HG03066 (cell line): ENCODE data around the gene BDH2.

Source experiments
- ATAC-seq: cut with Tn5 transposase; IDR thresholded peaks from one replicate; pipeline ENCODE4 v1.9.1; 2021; ENCODE audit warnings: low read depth; ENCODE audit not compliant: unreplicated experiment

BDH2 gene

DNA sequence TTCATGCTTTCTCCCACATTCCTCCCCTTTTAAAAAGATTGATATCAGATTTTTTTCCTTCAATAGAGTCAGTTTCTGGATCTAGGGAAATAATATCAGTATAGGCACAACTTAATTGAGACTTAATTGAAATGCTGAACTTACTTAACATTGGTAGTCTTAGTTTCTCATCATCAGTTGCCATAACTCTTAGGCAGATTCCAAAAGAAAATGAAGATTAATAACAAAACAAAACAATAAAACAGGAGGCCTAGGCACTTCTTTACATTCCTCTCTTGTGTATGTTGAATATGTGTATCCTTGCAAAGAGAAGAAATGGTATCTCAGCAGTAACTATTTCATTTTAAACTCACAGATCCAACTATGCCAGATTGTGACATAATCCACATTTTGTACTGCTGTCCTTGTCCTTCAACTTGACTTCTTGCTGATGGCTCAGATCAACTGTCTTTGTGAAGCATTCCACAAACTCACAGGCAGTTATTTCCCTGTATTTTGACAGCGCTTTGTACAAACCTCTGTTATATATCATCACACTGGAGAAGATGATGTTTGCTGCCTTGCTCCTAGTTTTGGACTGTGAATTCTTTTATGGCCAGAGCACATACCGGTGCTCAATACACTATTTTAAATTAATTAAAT lies 14.0 kb downstream of the BDH2 start:
- ATAC-seq: no peak

DNA sequence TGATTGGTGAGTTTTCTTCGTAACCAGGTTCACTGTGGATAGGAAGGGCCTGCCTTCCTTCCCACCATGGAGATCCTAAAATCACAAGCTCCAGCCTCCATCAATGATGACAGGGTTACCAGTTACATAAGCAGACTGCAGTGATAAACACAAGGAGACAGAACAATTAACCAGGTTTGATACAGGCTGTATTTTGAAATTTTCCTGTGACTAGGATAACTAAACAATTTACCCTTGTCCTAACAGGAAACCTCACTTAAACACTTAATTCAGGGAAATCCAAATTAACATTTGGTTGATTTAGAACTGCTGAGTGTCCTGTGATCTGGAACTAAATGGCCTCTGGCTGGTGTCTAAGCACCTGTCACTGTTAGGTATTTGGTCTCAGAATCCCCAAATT lies 20.0 kb downstream of the BDH2 start:
- ATAC-seq: no peak

DNA sequence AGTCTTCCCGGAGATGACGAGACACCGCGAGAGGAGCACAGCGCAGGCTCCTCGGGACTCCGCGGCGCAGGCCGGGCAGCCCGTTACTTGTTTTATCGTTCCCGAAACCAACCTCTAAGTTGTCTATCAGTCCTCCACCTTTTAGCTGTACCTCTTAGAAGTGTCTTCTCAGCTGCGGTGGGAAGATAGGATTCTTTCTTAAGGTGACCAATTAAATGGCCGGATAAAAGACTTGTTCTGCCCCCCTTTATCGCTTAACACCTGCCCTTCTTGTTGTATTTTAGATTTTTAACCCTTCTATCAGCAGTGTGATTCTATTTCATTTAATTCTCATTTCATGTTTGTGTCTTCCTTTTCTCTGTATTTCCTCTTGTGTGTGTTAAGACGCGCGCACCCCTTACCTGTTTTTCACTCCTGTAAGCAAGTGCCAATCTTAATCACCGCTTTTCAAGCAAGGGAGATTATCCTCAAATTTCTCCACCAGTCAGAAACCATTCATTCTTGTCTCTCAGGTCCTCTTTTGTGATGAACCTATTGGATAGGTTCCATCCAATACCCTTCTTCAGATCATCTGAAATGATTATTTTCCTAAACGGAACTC lies 22.8 kb downstream of the BDH2 start, which contains the start of gene SLC9B2:
TSS of gene SLC9B2 (minus strand) at position 15 of the 601 bp plus-strand sequence. CDS start 9,211 bp downstream, outside the sequence.
- ATAC-seq: peak; percentile 56

DNA sequence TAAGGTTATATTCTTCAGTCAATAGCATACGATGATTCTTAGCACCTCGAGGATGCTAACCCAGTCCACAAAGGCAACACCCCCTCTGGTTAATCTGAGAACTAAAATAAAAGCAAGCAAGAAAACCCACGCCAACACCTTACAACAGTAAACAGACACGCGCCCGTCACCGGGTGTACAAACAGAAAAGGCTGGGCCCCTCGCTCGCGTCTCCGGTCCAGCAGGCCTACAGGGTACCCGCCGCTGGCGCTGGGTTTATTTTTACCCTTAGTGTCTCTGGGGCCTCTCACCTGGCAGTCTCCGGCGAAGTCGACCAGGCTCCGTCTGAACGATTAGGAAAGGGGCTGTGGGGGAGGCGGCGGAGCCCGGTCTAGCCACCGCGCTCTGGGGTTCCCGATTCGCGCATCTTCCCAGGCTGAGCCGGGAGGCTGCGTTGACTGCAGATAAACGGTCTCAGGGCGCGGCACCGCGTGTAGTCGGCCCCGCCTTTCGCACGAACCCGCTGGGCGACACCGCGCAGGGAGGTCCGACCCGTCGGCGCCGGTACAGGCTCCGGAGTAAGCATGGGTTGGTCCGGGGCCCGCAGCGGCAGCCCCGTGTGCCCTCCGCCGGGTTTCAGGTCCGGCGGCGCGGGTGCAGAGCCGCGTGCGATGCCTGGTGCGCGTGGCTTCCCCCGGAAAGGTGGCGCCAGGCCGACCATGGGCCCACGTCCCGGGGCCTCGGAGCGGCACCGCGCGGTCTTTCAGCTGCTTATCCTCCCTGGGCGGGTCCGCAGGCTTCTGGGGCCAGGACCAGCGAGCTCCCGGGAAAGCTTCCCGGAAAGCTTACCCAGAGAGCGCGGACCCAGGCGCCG lies 23.5 kb downstream of the BDH2 start:
- ATAC-seq: peak; percentile 44

DNA sequence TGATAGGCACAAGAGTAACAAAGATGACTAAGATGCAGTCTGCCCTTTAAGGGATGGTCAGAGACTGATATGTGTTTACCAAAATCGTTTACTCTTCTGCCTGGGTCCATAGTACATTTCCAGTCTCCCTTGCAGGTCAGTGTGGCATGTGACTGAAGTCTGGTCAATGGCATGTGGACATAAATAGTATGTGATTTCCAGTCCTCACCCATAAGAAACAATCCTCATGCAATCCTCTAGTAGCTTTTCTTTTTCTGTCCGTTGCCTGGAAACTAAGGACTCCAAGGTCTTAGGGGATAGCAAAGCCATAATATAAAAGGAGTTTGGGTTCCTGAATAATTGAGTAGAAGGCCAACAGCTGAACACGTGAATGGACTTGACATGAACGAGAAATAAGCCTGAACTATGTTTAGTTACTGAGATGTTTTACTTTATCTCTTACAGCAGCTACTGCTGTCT lies 24.2 kb downstream of the BDH2 start:
- no peak for ATAC-seq

DNA sequence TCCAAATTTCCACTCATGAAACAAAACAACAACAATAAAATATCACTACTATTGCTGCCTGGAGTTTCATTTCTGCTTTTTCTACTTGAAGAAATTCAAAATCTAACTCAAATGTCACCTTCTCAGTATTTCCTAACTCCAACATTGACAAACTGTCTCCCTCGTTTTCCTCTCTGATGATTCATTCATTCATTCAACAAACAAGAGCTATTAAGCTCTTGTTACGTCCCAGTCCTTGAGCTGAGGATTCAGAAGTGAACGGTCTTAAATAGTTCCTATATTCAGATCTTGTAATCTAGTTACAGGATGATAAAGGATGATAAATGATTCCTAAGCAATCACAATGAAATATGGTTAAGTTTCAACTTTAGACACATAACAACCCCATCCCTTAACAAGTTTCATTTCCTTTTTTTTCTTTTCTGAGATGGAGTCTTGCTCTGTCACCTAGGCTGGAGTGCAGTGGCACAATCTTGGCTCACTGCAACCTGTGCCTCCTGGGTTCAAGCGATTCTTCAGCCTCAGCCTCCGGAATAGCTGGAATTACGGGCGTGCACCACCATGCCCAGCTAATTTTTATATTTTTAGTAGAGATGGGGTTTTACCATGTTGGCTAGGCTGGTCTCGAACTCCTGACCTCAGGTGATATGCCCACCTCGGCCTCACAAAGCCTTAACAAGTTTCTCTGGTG lies 24.7 kb downstream of the BDH2 start:
- peak; percentile 35 for ATAC-seq

DNA sequence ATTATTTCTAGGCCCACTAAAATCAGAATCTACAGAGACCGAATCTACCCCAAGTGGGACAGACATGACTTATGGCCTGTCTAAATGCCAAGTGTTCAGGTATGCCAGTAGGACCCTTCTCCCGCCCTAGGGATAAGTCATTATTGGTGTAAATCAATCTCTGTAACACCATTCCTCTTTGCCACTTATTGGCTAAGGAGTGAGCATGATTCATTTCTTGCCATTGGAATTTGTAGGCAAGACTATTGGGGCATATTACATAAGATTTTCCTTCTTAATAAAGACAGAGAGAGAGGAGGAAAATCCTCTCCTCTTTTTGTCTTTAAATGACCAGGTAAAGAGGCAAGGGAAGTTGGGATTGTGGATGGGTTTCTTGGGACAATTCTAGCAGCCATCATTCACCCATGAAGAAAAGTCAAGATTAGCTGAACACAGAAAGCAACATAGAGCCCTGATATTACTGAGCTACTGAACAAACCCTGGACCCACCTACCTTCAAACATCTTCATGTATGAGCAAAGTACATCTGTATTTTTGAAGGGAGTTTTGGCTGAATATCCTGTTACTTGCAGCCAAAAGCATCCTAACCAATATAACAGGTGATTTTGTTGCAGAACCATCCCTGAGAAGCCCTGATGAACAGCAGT lies 25.7 kb downstream of the BDH2 start:
- no peak for ATAC-seq

DNA sequence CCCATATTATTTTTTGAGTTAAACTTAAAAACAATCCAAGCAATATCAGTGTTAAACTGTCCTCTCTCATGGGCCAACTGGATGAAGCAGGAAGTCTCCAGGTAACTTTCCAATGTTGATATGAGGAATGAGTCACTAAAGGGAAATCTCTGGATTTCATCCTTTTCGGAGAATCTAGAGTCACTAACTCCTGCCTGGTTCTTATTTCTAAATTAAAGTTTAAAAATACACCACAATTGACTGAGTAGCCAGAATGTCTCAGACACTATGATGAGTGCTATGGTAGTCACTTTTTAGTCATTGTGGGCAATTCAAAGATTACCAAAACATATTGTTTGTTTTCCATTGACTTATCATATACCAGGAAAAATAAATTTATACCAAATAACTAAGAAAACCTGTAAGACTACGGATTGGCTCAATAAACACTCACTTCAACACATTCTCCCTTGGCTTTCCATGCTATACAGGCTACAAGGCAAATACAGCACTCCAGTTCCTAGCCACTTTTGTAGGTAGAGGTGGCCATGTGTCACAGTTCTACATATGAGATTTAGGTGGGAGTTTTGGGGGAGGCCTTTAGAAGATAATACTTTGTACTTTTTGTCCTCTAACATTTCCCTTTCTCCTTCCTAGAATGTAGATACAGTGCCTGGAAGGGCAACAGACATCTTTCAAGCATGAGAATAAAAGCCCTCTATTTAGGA lies 31.6 kb downstream of the BDH2 start:
- ATAC-seq: no peak

DNA sequence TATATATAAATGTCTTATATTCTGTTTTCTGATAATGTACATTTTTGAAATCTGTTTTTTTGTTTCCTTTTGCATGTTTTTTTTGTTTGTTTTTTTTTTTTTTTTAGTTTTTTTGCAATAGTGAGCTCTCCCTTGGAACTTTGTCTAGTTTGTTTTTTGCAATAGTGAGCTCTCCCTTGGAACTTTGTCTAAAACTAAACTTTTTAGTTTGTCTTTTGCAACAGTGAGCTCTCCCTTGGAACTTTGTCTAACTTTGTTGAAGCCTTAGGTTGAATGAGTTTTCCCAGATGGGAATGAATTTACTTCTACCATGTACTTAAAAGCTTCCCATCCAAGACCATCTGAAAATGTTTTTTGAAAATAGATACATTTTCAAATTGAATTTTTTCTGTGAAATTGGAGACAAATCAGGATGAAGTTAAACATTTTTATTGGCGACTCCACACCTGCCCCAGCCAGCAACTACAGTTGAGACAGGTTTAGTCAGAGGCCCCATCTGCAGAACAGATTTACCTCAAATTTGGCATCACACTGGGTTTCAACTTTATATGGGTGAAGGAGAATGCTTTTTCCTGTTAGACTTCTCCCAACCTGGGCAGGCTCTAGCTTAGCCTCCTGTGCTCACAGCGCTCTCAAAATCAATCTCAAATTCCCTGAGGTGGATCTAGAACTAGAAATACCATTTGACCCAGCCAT lies 39.0 kb downstream of the BDH2 start:
- ATAC-seq: no peak

DNA sequence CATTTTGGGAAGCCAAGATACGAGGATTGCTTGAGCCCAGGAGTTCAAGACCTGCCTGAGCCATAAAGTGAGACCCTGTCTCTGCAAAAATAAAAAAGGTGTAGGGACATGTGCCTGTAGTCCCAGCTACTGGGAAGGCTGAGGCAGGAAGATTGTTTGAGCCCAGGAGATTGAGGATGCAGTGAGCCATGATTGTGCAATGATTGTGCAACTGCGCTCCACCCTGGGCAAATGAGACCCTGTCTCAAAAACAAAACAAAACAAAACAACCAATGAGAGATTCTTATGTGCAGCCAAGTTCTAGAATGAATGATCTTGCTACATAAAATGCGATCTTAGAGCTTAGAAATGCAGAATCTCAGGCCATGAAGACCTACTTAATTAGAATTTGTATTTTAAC lies 45.6 kb downstream of the BDH2 start:
- ATAC-seq: no peak

DNA sequence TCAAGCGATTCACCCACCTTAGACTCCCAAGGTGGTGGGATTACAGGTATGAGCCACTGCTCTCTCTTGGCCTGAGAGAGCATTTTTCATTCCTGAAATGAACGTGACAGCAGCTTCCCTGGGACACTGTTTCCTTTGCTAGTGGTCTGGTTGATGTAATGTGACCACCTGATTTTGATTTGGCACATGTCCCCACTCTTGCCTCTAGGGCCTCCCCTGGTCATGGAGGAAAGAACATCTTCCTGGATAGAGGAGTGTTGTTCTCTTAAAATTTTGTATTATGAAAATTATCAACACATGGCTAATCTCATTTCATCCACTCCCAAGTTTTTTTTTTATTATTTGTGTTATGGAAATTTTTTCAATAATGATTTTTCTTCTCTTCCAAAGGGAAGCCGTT lies 46.9 kb downstream of the BDH2 start:
- ATAC-seq: no peak

DNA sequence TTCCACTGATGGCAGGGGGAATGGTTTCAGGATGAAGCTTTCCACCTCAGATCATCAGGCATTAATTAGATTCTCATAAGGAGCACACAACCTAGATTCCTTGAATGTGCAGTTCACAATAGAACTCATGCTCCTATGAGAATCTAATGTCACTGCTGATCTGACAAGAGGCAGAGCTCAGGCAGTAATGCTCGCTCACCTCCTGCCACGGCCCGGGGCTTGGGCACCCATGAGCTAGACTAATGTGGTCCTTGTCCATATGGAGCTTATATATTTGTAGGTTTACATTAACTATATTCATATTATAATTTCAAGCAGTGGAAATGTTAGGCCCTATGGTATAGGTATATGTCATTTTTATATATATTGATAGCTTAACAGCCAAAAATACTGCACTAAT lies 47.5 kb downstream of the BDH2 start:
- no peak for ATAC-seq

DNA sequence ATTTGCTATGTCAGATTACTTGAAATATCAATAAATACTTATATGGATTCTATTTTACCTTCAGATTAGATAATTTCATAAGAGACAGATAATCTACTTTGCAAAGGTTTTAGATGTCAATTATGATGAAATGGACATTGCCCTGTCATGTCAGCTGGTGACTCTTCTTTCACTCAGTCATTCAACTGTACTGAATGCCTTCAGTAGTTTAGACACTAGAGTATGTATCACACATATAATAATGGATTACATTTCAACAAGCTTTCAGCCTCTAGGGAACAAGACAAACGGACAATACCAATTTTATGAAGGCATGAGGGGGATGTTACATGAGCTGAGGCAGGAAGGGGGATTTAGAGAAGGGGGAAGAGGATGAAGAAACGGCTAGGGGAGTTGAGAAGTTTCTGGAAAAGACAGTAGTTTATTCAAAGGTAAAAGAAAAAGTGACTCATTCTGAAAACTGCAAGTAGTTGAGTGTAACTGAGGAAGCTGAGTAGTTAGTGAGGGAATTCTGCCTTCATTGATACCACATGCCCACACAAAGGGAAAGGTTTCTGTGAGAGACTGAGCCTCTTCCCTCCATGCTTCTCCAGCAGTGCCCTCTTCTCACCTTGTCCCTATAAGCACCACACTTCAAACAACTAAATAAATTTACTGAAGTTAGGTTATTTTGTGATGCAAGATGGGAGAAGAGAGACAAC lies 48.7 kb downstream of the BDH2 start:
- ATAC-seq: no peak

DNA sequence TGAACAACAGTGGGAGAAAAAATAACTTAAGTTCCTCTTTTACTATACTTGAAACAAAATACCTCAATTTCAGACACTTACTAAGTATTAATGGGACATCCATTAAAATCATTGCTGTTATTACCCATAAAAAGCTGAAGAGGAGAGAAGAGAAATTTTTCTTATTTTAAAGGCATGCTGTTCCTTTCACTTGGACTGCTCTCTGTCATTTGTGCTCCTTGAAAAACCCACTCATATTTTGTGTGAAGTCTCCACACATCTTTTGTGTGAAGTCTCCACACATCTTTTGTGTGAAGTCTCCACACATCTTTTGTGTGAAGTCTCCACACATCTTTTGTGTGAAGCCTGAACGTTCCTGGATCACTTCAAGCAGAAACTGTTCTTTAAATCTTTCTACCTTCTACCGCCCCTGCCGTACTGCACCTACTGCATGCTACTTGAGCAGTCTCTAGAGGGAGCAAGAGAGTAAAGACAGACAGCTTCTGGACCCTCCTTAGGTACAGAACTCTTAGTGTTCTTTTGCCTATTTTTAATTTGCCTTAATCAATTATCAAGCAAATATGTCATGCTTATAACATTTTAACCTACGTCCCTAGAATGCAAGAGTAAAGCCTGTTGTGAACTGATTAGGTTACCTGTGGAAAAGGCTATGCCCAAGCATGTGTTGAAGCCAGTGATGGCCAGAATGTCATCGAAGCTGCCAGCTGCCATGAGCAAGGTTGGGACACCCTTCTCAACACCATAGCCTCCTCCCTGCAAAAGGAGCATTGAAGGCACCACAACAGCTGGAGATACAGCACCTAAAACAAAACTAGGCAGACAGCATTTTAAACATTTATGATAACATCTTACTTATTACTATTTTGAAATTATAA lies 53.0 kb downstream of the BDH2 start:
- peak; percentile 87 for ATAC-seq

DNA sequence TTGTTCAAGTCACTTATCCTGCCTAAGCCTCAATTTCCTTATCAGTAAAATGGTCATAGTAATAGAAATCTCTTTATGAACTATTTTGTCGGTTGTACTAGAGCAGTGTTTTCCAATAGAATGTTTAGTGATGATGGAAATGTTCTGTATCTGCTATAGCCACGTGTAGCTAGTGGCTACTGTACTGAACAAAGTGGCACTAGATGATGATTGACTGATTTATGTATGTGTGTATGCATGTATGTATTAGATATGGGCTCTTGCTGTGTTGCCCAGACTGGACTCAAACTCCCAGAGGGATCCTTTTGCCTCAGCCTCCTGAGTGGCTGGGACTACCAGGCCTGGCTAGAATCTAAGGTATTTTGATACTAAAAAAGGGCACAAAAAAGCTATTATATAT lies 55.5 kb downstream of the BDH2 start:
- ATAC-seq: no peak

DNA sequence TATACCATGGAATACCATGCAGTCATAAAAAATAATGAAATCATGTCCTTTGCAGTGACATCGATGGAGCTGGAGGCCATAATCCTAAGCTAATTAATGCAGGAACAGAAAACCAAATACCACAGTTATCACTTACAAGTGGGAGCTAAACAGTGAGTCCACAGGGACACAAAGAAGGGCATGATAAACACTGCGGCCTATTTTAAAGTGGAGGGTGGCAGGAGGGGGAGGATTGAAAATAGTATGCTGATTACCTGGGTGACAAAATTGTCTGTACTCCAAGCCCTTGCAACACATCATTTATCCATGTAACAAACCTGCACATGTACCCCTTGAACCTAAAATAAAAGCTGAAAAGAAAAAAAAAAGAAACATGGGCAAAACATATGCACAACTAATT lies 63.5 kb downstream of the BDH2 start:
- no peak for ATAC-seq

DNA sequence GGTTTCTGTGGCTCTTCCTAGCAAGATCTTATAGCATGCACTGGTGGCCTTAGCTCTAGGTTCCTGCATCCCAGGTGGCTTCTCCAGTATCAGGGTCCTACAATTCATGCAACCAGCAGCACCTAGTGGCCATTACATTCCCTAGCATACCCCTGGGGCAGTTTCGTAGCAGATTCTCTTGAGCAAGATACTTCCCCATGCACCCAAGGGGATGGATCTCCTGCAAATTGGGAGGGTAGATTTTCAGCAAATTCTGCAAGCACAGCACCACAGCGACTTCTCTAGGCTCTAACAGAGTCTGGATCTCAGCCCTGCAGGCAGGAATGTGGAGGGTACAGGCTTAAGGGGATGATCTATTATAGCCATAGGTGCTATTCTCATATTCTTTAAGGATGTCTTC lies 67.1 kb downstream of the BDH2 start:
- no peak for ATAC-seq

DNA sequence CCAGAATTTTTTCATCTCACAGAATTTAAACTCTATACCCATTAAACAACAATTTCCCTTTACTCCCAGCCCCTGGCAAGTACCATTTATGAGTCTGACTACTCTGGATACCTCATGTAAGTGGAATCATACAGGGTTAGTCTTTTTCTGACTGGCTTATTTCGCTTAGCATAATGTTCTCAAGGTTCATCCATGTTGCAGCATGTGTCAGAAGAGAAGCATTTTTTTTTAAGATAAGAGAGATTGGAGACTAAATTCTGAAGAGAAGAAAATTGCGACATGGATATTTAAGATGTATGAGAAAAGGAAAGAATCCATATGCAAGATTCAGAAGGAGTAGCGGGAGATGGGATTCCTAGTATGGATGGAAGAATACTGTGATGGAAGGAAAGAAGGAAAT lies 68.8 kb downstream of the BDH2 start:
- ATAC-seq: no peak
